ELR (cell line): ENCODE data around the gene NPIPA1.
"Not testable (repeated sequence)": the region's sequence is repeated elsewhere in the genome, so short reads cannot be mapped to it uniquely, and the experiment has no call there.

Experiments used
- DNase-seq: peaks from one replicate; pipeline ENCODE4 v3.0.0-alpha.2; 2015; ENCODE audit warnings: low read depth

The NPIPA1 gene

DNA sequence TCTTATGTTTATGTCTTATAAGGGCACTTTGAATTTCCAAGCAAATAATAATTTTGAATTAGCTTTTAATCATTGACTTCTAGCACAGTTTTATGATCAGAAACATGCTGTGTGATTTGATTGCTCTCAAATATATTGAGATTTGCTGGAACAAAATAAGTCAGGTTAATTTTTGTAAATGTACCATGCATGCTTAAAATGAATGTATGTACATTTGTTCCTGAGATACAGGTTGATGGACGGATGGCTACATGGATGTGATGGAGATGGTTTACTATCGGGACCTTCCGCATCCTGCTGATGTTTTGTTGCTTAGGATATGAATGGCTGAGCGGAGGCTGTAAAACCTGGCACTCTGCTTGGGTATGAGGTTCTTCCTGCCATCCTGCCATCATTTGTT lies at the start of gene NPIPA1:
NPIPA1 (plus strand) TSS at position 301 of the 400 bp plus-strand sequence; CDS start at position 301, 0 bp downstream.
- not testable (repeated sequence) for DNase-seq

- not testable (repeated sequence) for DNase-seq
These were observed 45.1 kb upstream of the NPIPA1 start for GRCh38 chr16:14892111-14892510.

GRCh38 chr16:14895382-14895781 lies 41.9 kb upstream of the NPIPA1 start:
- not testable (repeated sequence) for DNase-seq

DNA sequence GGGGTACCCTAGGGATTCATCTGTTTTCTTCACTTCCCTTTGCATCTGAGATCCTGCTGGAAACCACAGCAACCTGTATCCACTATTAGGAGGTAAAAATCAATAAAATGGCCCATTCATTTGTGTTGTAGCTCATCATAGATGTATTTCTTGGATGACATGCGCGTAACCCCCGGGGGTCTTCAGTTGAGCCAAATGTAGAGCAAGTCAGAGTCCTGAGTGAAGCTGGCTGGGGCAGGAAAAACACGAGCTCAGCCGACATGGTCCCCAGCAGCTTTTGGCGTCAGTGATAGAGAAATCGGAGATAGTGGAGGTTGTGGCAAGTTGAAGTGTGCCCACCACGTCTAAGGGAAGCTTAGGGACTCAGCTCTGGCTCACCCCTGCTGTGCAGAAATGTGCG lies 41.2 kb upstream of the NPIPA1 start:
- not testable (repeated sequence) for DNase-seq

DNA sequence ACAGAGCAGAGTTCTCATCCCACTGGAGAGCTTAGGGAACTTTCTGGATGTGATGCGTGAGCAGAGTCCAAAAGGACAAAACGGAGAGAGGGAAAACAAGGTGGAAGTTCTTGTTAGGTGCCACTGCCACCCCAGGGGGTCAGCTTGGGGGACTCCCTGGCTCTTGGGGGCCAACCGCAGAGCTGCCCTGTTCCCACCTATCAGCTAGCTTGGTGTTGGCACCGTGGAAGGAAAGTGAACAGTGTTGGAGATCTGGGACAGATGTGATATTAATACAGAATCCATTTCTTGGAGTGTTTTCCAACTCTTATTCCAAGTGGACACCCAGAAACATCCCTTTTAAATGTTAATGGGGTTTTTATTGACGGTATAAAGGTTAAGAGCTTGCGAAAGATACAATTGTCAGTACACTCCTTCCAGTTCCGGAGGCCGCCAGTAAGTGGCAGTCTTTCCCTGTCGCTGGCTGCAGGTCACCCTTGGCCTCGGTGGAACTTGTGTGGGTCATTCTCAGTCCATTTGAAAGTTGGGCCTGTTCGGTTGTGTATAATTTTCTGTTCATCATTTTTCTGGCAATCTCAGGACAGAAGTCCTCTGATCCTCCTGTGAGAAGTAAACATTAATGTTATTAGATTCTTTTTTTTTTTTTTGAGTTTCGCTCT lies 40.1 kb upstream of the NPIPA1 start:
- DNase-seq, result not testable (repeated sequence)

DNA sequence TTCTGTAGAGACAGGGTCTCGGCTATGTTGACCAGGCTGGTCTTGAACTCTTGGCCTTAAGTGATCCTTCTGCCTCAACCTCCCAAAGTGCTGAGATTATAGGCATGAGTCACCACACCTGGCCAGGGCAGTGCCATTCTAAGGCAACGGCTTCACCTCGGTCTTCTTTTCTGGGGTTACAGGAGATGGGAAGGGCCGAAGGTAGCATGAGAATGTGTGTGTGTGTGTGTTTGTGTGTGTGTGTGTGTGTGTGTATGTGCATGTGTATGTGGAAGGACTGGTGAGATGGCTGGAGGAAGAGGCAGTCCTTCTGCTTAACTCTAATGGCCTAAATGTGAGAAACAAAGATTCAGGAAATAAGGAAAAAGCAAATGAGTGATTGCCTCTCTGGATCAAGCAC lies 39.1 kb upstream of the NPIPA1 start:
- DNase-seq, result not testable (repeated sequence)

- peak; percentile 25 for DNase-seq
These were observed 33.9 kb upstream of the NPIPA1 start for GRCh38 chr16:14903191-14903957.

- DNase-seq, result not testable (repeated sequence)
These were observed 27.5 kb upstream of the NPIPA1 start for GRCh38 chr16:14909744-14910143.

DNA sequence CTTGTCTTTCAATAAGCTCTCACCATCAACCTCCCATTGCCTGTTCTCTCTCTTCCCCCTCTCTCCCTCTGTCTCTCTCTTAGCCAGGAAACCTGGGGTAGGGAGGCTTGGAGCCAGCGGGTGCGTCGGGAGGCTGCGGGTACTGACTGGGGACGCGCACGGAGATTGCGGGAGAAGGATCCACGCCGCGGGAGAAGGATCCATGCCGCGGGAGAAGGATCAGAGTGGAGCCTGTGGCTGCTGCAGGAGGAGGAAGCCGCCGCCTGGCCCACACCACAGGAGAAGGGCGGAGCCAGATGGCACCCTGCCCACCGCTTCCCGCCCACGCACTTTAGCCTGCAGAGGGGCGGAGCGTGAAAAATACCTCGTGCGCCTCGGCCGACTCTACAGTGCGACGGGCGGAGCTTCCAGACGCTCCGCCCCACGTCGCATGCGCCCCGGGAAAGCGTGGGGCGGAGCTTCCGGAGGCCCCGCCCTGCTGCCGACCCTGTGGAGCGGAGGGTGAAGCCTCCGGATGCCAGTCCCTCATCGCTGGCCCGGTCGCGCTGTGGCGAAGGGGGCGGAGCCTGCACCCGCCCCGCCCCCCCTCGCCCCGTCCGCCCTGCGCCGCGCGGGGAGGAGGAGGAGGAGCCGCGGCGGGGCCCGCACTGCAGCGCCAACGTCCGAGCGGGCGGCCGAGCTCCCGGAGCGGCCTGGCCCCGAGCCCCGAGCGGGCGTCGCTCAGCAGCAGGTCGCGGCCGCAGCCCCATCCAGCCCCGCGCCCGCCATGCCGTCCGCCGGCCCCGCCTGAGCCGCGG lies 26.2 kb upstream of the NPIPA1 start:
- DNase-seq, result not testable (repeated sequence)

DNA sequence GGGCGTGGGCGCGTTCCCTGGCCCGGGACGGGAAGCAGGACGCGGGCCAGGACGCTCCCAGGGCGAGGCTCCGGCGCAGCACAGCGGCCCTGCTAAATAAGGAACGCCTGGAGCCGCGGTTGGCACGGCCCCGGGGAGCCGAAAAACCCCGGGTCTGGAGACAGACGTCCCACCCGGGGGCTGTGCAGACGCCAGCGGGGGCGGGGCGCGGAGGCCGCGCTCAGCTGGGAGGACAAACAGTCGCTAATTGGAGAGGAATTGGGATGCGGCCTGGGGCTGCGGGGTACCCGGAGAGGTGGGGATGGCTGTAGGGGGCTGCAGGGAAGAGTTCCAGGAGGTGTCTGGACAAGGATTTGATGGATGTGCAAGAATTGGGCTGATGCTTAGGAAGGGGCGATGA lies 25.3 kb upstream of the NPIPA1 start:
- DNase-seq, result not testable (repeated sequence)

- not testable (repeated sequence) for DNase-seq
These were observed 24.7 kb upstream of the NPIPA1 start for GRCh38 chr16:14912588-14912987.

DNA sequence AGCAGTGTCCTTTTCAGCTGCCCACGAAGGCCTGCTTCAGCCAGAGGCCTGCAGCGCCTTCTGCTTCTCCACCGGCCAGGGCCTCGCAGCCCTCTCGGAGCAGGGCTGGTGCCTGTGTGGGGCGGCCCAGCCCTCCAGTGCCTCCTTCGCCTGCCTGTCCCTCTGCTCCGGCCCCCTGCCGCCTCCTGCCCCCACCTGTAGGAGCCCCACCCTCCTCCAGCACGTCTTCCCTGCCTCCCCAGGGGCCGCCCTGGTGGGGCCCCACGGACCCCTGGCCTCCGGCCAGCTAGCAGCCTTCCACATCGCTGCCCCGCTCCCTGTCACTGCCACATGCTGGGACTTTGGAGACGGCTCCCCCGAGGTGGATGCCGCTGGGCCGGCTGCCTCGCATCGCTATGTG lies 18.7 kb upstream of the NPIPA1 start:
- DNase-seq, result not testable (repeated sequence)

DNA sequence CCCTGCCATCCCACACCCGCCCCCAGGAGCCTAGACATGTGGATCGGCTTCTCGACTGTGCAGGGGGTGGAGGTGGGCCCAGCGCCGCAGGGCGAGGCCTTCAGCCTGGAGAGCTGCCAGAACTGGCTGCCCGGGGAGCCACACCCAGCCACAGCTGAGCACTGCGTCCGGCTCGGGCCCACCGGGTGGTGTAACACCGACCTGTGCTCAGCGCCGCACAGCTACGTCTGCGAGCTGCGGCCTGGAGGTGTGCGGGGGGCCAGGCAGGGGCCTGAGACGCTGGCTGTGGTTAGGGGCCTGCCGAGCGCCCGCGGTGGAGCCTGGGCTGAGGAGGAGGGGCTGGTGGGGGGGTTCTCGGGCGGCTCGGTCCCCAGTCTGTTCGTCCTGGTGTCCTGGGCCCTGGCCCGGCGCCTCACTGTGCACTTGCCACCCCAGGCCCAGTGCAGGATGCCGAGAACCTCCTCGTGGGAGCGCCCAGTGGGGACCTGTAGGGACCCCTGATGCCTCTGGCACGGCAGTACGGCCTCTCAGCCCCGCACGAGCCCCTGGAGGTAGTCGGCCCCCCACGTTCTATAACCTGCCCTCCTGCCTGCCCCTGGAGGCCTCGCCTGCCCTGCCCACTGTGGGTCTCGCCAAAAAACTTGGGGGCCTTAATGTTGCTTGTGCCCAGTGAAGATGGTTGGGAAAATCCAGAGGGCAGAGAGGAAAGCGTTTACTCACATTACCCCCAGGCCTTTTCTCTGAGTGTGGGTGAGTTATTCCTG lies 17.2 kb upstream of the NPIPA1 start:
- DNase-seq, result not testable (repeated sequence)

- not testable (repeated sequence) for DNase-seq
These were observed 15.0 kb upstream of the NPIPA1 start for GRCh38 chr16:14922285-14922684.

DNA sequence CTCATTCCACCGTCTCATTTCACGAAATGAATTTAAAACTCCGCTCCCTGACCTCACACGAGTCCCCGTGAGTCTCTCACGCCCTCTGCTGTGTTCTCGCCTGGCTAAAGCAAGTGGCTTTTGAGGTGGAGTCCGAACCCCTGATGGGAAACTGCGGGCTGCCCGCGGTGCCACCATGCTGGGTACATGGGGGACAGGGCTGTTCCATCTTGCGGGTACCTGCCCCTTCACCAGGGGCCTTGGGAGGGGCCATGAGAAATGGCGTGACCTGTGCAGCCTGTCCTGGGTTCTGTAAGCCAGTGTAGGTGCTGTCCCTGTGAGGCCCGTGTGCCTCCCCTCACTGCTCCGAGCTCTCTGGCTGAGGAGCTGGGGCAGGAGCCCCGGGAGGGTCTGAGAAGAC lies 14.3 kb upstream of the NPIPA1 start:
- not testable (repeated sequence) for DNase-seq

GRCh38 chr16:14923394-14924088 lies 13.7 kb upstream of the NPIPA1 start:
- DNase-seq, result not testable (repeated sequence)

DNA sequence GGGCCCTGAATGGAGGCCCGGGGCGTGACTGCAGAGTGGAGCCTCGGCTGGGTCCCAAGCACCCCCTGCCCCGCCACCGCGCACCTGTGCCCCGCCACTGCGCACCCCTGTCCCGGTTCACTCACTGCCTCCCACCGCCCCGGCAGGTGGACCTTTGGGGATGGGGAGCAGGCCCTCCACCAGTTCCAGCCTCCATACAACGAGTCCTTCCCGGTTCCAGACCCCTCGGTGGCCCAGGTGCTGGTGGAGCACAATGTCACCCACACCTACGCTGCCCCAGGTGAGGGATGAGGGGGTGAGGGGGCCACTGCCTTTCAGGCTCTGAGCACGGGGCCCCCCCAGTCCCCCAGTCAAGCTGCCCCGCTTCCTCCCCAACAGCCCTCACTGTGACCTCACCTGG lies 12.9 kb upstream of the NPIPA1 start:
- not testable (repeated sequence) for DNase-seq

GRCh38 chr16:14924982-14925381 lies 12.3 kb upstream of the NPIPA1 start:
- DNase-seq, result not testable (repeated sequence)

- DNase-seq, result peak; percentile 4
These were observed 9.1 kb upstream of the NPIPA1 start for GRCh38 chr16:14928064-14928714.

DNA sequence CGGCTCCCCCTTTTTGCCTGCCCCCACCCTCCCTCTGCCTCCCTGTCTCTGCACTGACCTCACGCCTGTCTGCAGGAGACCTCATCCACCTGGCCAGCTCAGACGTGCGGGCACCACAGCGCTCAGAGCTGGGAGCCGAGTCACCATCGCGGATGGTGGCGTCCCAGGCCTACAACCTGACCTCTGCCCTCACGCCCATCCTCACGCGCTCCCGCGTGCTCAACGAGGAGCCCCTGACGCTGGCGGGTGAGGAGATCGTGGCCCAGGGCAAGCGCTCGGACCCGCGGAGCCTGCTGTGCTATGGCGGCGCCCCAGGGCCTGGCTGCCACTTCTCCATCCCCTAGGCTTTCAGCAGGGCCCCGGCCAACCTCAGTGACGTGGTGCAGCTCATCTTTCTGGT lies 8.1 kb upstream of the NPIPA1 start:
- not testable (repeated sequence) for DNase-seq

- not testable (repeated sequence) for DNase-seq
These were observed 7.0 kb upstream of the NPIPA1 start for GRCh38 chr16:14930246-14930645.
